B cell (primary cell): Measurements from ENCODE around the gene AGO3. TPM values are rescaled to one million over a fixed set of nuclear protein-coding genes. Genes with fewer than 3 reads are reported as not detected.

Source experiments
- ATAC-seq: fragments of 200-7000 bp; cut with Tn5 transposase; one replicate; pipeline ENCODE4 v1.10.0; 2021; ENCODE audit warnings: low read depth, mild to moderate bottlenecking, moderate number of reproducible peaks, moderate library complexity
- CTCF ChIA-PET: fragments of 350-600 bp; sonication (Branson Sonifier 250); formaldehyde crosslinking; loops from one replicate; lab custom pipeline; 2021; ENCODE audit warnings: antibody characterized with exemption, inconsistent platforms; lab: Charles Lee
- POLR2A ChIA-PET: fragments of 350-600 bp; sonication (Branson Sonifier 250); formaldehyde crosslinking; loops from one replicate; lab custom pipeline; 2021; ENCODE audit warnings: antibody characterized with exemption; lab: Charles Lee
- DNase-seq: peaks from one replicate; pipeline ENCODE4 v3.0.0; 2013
- H2AFZ ChIP-seq: 2 replicates; pipeline ENCODE4 v1.6.1; 2012; ENCODE audit warnings: mild to moderate bottlenecking, low read depth, low read length; ENCODE audit not compliant: insufficient read depth, poor library complexity, severe bottlenecking
- H3K27ac ChIP-seq, 2 donors: 1 replicate in 1 of 2; 2 replicates in 1 of 2; pipeline ENCODE4 v1.5.1; 2012 to 2013; ENCODE audit warnings: low read length in 2 of 2, mild to moderate bottlenecking in 2 of 2, moderate library complexity in 1 of 2
- H3K27me3 ChIP-seq, 4 experiments: fragments of 200-600 bp in 1 of 4; sonication (generic) in 1 of 4; replicated peaks in 1 of 4; 1 replicate in 2 of 4; 2 replicates in 2 of 4; pipeline versions ENCODE4 v1.6.1 to v1.7.0; 2013 to 2016; ENCODE audit warnings: low read length in 3 of 4, mild to moderate bottlenecking in 2 of 4, mixed read lengths in 1 of 4, moderate library complexity in 1 of 4; ENCODE audit not compliant: insufficient read depth in 4 of 4, control insufficient read depth in 3 of 4; ENCODE audit errors: control extremely low read depth in 1 of 4
- H3K36me3 ChIP-seq, 2 experiments: replicated peaks in 1 of 2; 1 replicate in 1 of 2; 2 replicates in 1 of 2; pipeline versions ENCODE4 v1.6.1 to v1.7.1; 2013; ENCODE audit warnings: low read length in 1 of 2; ENCODE audit not compliant: insufficient read depth in 2 of 2, control insufficient read depth in 1 of 2; ENCODE audit errors: control extremely low read depth in 1 of 2, extremely low read depth in 1 of 2
- H3K4me1 ChIP-seq, 2 donors: fragments of 200-600 bp in 1 of 2; sonication (generic) in 1 of 2; 1 replicate in 1 of 2; 2 replicates in 1 of 2; pipeline versions ENCODE4 v1.5.1 to v1.6.1; 2013 to 2017; ENCODE audit warnings: low read length in 2 of 2; ENCODE audit not compliant: control insufficient read depth in 2 of 2, insufficient read depth in 2 of 2
- H3K4me2 ChIP-seq: replicated peaks from 2 replicates; pipeline ENCODE3; 2012; ENCODE audit warnings: mild to moderate bottlenecking, low read depth, low read length; ENCODE audit not compliant: poor library complexity, severe bottlenecking
- H3K4me3 ChIP-seq, 5 experiments: fragments of 200-600 bp in 1 of 5; sonication (generic) in 1 of 5; 1 replicate in 3 of 5; 2 replicates in 2 of 5; pipeline versions ENCODE4 v1.5.1 to v1.7.0; 2011 to 2016; ENCODE audit warnings: low read length in 4 of 5, mild to moderate bottlenecking in 4 of 5, low read depth in 2 of 5, control low read depth in 1 of 5, moderate library complexity in 1 of 5; ENCODE audit not compliant: insufficient read depth in 1 of 5; ENCODE audit errors: control extremely low read depth in 1 of 5, extremely low read depth in 1 of 5
- H3K79me2 ChIP-seq: fragments of 200-600 bp; sonication (generic); one replicate; pipeline ENCODE4 v1.6.0; 2016; ENCODE audit warnings: low read length; ENCODE audit not compliant: control insufficient read depth, insufficient read depth
- H3K9ac ChIP-seq: fragments of 200-600 bp; sonication (generic); 2 replicates; pipeline ENCODE4 v1.6.1; 2017; ENCODE audit warnings: mild to moderate bottlenecking, low read length, moderate library complexity
- H3K9me3 ChIP-seq, 3 donors: one replicate each; pipeline versions ENCODE4 v1.6.1 to v1.7.1; 2013; ENCODE audit warnings: low read length in 2 of 3; ENCODE audit not compliant: control insufficient read depth in 2 of 3, insufficient read depth in 1 of 3; ENCODE audit errors: control extremely low read depth in 1 of 3
- H4K20me1 ChIP-seq: 2 replicates; pipeline ENCODE4 v1.6.0; 2012; ENCODE audit warnings: mild to moderate bottlenecking, low read length; ENCODE audit not compliant: insufficient read depth, control insufficient read depth, poor library complexity, severe bottlenecking
- H3K27ac Mint-ChIP-seq: one replicate; pipeline ENCODE4 v1.8.0; 2021; ENCODE audit warnings: mixed read lengths
- H3K27me3 Mint-ChIP-seq: one replicate; pipeline ENCODE4 v1.8.0; 2021; ENCODE audit warnings: mixed read lengths
- H3K4me1 Mint-ChIP-seq: one replicate; pipeline ENCODE4 v1.8.0; 2021; ENCODE audit warnings: mixed read lengths
- H3K4me3 Mint-ChIP-seq: one replicate; pipeline ENCODE4 v1.8.0; 2021; ENCODE audit warnings: mixed read lengths
- H3K9me3 Mint-ChIP-seq: one replicate; pipeline ENCODE4 v1.8.0; 2022; ENCODE audit warnings: mixed read lengths; ENCODE audit not compliant: insufficient read depth
- CTCF ChIP-seq: fragments of 200-600 bp; IDR thresholded peaks from one replicate; pipeline ENCODE4 v1.8.0; 2022; ENCODE audit warnings: antibody characterized with exemption, mild to moderate bottlenecking
- EZH2 ChIP-seq: IDR thresholded peaks from 2 replicates; pipeline ENCODE4 v1.6.1; 2012; ENCODE audit warnings: borderline replicate concordance, low read depth, mild to moderate bottlenecking, moderate library complexity, low read length; ENCODE audit not compliant: insufficient read depth, poor library complexity, severe bottlenecking
- WGBS: methylation state at CpG from one replicate; pipeline ENCODE4 v1.1.5; 2013; ENCODE audit warnings: missing lambda C conversion rate; ENCODE audit not compliant: insufficient coverage; 5-methylcytosine and 5-hydroxymethylcytosine counted together
- intact Hi-C: fragments of 100-400 bp; cut with micrococcal nuclease; formaldehyde crosslinking; loops from one replicate; pipeline ENCODE4 v1.10.0; 2022
- polyA plus RNA-seq: library from polyadenylated mRNA; depleted of rRNA; stranded (reverse); fragments of >200 nt; gene quantifications from 2 replicates; pipeline ENCODE4 v1.2.3, GENCODE V29; 2012
- total RNA-seq, 2 donors: library from RNA; stranded (reverse); fragments of 120-200 nt in 1 of 2; gene quantifications; 1 replicate in 1 of 2; 2 replicates in 1 of 2; pipeline versions ENCODE4 v1.2.3 to v1.2.4, GENCODE V29; 2013 to 2022

The AGO3 gene
- total and polyA plus RNA-seq, 2 donors (not counting 1 experiment from before 2014, with no cell fraction given), result 5.1 to 44.9 TPM

- H3K4me3 ChIP-seq, result no peak overlapping the region
- H3K4me1 ChIP-seq, result peaks cover 7 to 8% of the 10 kb centered on the region in 2 donors
- TF ChIP-seq CTCF (no peak), EZH2 (no peak)
- ChIA-PET POLR2A (no interaction called here), CTCF (no interaction called here)
- no peak overlapping the region for H3K4me2 ChIP-seq
- no peak overlapping the region for H3K9ac ChIP-seq
- no peaks in the 10 kb centered on the region for H3K27me3 ChIP-seq
- H3K79me2 ChIP-seq, result peaks cover 92% of the 10 kb centered on the region
- H3K36me3 ChIP-seq, result no peaks in the 10 kb centered on the region
- peaks cover 18% of the 10 kb centered on the region for H3K4me1 Mint-ChIP-seq
- no peak overlapping the region for H3K4me3 Mint-ChIP-seq
- ATAC-seq, result no peak
- no peaks in the 10 kb centered on the region for H3K9me3 Mint-ChIP-seq
- H3K27ac ChIP-seq, result no peak overlapping the region
- no peak overlapping the region for H2AFZ ChIP-seq
- H3K27ac Mint-ChIP-seq, result no peak overlapping the region
- peaks cover 14% of the 10 kb centered on the region for H4K20me1 ChIP-seq
- H3K27me3 Mint-ChIP-seq, result no peaks in the 10 kb centered on the region
- peaks cover 0 to 6% (median 0%) of the 10 kb centered on the region in 3 donors for H3K9me3 ChIP-seq
- WGBS, result 67% methylated on average over 1 of the region's 2 CpGs
- DNase-seq, result no peak
- intact Hi-C loops, result no loop called here
These were observed 4.8 kb downstream of the AGO3 start for GRCh38 chr1:35935442-35936388.

GRCh38 chr1:35936838-35937237 is 5.9 kb downstream of the AGO3 start:
- H3K9me3 ChIP-seq, result peaks cover 0 to 6% (median 0%) of the 10 kb centered on the region in 3 donors
- no peak for TF ChIP-seq EZH2
- no peak for TF ChIP-seq CTCF
- no peak for DNase-seq
- H3K27me3 ChIP-seq, result no peaks in the 10 kb centered on the region
- no peak overlapping the region for H3K4me2 ChIP-seq
- no peak overlapping the region for H3K27ac Mint-ChIP-seq
- H3K36me3 ChIP-seq, result no peaks in the 10 kb centered on the region
- H3K4me1 Mint-ChIP-seq, result peaks cover 23% of the 10 kb centered on the region
- no peaks in the 10 kb centered on the region for H3K27me3 Mint-ChIP-seq
- ATAC-seq, result no peak
- ChIA-PET POLR2A (no interaction called here), CTCF (interaction anchor here (1.0 kb wide), 1 partner anchor 54 kb away, joined by 3 read pairs; the partner anchor contains the start of gene AGO1)
- peaks cover 3 to 5% of the 10 kb centered on the region in 2 donors for H3K4me1 ChIP-seq
- H3K27ac ChIP-seq, result no peak overlapping the region
- WGBS, result no CpG with 5 or more reads among the region's 3 CpGs
- peaks cover 14% of the 10 kb centered on the region for H4K20me1 ChIP-seq
- intact Hi-C loops, result no loop called here
- no peak overlapping the region for H3K9ac ChIP-seq
- no peak overlapping the region for H2AFZ ChIP-seq
- no peak overlapping the region for H3K4me3 ChIP-seq
- H3K4me3 Mint-ChIP-seq, result no peak overlapping the region
- H3K79me2 ChIP-seq, result peaks cover 96% of the 10 kb centered on the region
- no peaks in the 10 kb centered on the region for H3K9me3 Mint-ChIP-seq
